Thoracic aorta (tissue), 2 donors: ENCODE results near the gene MTHFD1L. TPM values are rescaled to one million over a fixed set of nuclear protein-coding genes. Genes with fewer than 3 reads are reported as not detected.
"Not testable (repeated sequence)": the region's sequence is repeated elsewhere in the genome, so short reads cannot be mapped to it uniquely, and the experiment has no call there.

ENCODE experiments used
- ATAC-seq: fragments of 150-250 bp; one replicate; pipeline ENCODE4 v1.8.0; 2017; ENCODE audit warnings: low read depth; ENCODE audit not compliant: insufficient number of reproducible peaks, low FRiP score
- DNase-seq: peaks from one replicate; pipeline ENCODE4 v3.0.0-alpha.2; 2020; ENCODE audit warnings: low spot score
- H3K27ac ChIP-seq, 2 donors: fragments of 200-600 bp; sonication (generic); 1 replicate in 1 of 2; 2 replicates in 1 of 2; pipeline ENCODE4 v1.5.1; 2016; ENCODE audit warnings: mild to moderate bottlenecking in 2 of 2, moderate library complexity in 2 of 2
- H3K27me3 ChIP-seq: fragments of 200-600 bp; sonication (generic); replicated peaks from 2 replicates; pipeline ENCODE4 v1.6.0; 2016; ENCODE audit warnings: mild to moderate bottlenecking; ENCODE audit not compliant: insufficient read depth
- H3K36me3 ChIP-seq: fragments of 200-600 bp; sonication (generic); one replicate; pipeline ENCODE4 v1.5.1; 2016
- H3K4me1 ChIP-seq, 2 donors: fragments of 200-600 bp; sonication (generic); 1 replicate in 1 of 2; 2 replicates in 1 of 2; pipeline versions ENCODE4 v1.5.1 to v1.6.0; 2016; ENCODE audit warnings: low read depth in 2 of 2, mild to moderate bottlenecking in 1 of 2; ENCODE audit not compliant: control insufficient read depth in 1 of 2
- H3K4me3 ChIP-seq: fragments of 200-600 bp; sonication (generic); 2 replicates; pipeline ENCODE4 v1.5.1; 2016; ENCODE audit warnings: mild to moderate bottlenecking
- H3K9me3 ChIP-seq: fragments of 200-600 bp; sonication (generic); 2 replicates; pipeline ENCODE4 v1.5.1; 2016
- CTCF ChIP-seq: fragments of 200-600 bp; sonication (generic); IDR thresholded peaks from one replicate; pipeline ENCODE4 v1.5.1; 2019; ENCODE audit warnings: antibody characterized with exemption
- total RNA-seq, 2 donors: library from RNA; depleted of rRNA; stranded (reverse); fragments of >200 nt; gene quantifications; one replicate each; pipeline versions ENCODE4 v1.1.0 to v1.2.3, GENCODE V29; 2016

Gene MTHFD1L
- total RNA-seq, 2 donors from 2014 or later: 52.8 to 77.3 TPM

- Histone ChIP-seq H3K27me3 (no peaks in the 10 kb centered on the region), H3K27ac (no peak overlapping the region), H3K9me3 (no peaks in the 10 kb centered on the region), H3K36me3 (no peaks in the 10 kb centered on the region), H3K4me3 (no peak overlapping the region), H3K4me1 (no peaks in the 10 kb centered on the region)
- ATAC-seq (no peak), DNase-seq (no peak)
- TF ChIP-seq CTCF: no peak
Measured at GRCh38 chr6:150844371-150844770, 21.1 kb upstream of the MTHFD1L start.

GRCh38 chr6:150846641-150847040 lies 18.9 kb upstream of the MTHFD1L start:
- no peak for TF ChIP-seq CTCF
- Histone ChIP-seq H3K4me1 (no peaks in the 10 kb centered on the region), H3K27ac (no peak overlapping the region), H3K36me3 (no peaks in the 10 kb centered on the region), H3K9me3 (no peaks in the 10 kb centered on the region), H3K4me3 (no peak overlapping the region), H3K27me3 (no peaks in the 10 kb centered on the region)
- ATAC-seq: no peak
- DNase-seq: no peak

GRCh38 chr6:150848400-150848799 lies 17.1 kb upstream of the MTHFD1L start:
- Histone ChIP-seq H3K4me1 (no peaks in the 10 kb centered on the region), H3K9me3 (no peaks in the 10 kb centered on the region), H3K27ac (no peak overlapping the region), H3K36me3 (no peaks in the 10 kb centered on the region), H3K4me3 (no peak overlapping the region), H3K27me3 (no peaks in the 10 kb centered on the region)
- ATAC-seq (no peak), DNase-seq (no peak)
- TF ChIP-seq CTCF: no peak

GRCh38 chr6:150854392-150854791 lies 11.1 kb upstream of the MTHFD1L start:
- Histone ChIP-seq H3K4me3 (peak overlapping the region; percentile 30), H3K4me1 (peaks cover 9 to 40% of the 10 kb centered on the region in 2 donors)
- DNase-seq, H3K27ac ChIP-seq, H3K9me3 ChIP-seq, H3K27me3 ChIP-seq, H3K36me3 ChIP-seq, ATAC-seq: not testable (repeated sequence)

GRCh38 chr6:150855171-150855570 lies 10.3 kb upstream of the MTHFD1L start:
- not testable (repeated sequence) for H3K27ac ChIP-seq, ATAC-seq, H3K36me3 ChIP-seq, H3K9me3 ChIP-seq, DNase-seq, H3K27me3 ChIP-seq
- H3K4me3 ChIP-seq: peak overlapping the region; percentile 23
- peaks cover 9 to 40% of the 10 kb centered on the region in 2 donors for H3K4me1 ChIP-seq

- no peaks in the 10 kb centered on the region for H3K27me3 ChIP-seq
- no peak for TF ChIP-seq CTCF
- H3K27ac ChIP-seq: peak overlapping the region; percentile 59 to 76
- H3K36me3 ChIP-seq: no peaks in the 10 kb centered on the region
- H3K4me1 ChIP-seq: peaks cover 9 to 40% of the 10 kb centered on the region in 2 donors
- DNase-seq (no peak), ATAC-seq (peak; percentile 79)
- peak overlapping the region; percentile 42 for H3K4me3 ChIP-seq
- H3K9me3 ChIP-seq: no peaks in the 10 kb centered on the region
Measured at GRCh38 chr6:150857062-150857944, 8.2 kb upstream of the MTHFD1L start.
